DMS 273 treated with DMSO at 0.1 percent for 48 hours (cell line): ENCODE measurements around the gene FGF9.

ENCODE experiments used
- DNase-seq: peaks from one replicate; lab custom pipeline; 2025; lab: John Stamatoyannopoulos, UW

The FGF9 gene

GRCh38 chr13:21710163-21710562 is 39.3 kb downstream of the FGF9 start:
- no peak for DNase-seq

- DNase-seq = no peak
Measured at GRCh38 chr13:21717817-21718216, 46.9 kb downstream of the FGF9 start.

- DNase-seq = no peak
Measured at GRCh38 chr13:21719463-21719862, 48.6 kb downstream of the FGF9 start.

- no peak for DNase-seq
Measured at GRCh38 chr13:21723807-21724505, 53.1 kb downstream of the FGF9 start.

GRCh38 chr13:21730186-21730880 is 59.5 kb downstream of the FGF9 start:
- no peak for DNase-seq

- no peak for DNase-seq
Measured at GRCh38 chr13:21733475-21734263, 62.8 kb downstream of the FGF9 start.

GRCh38 chr13:21734961-21735360 is 64.1 kb downstream of the FGF9 start:
- no peak for DNase-seq

- DNase-seq = no peak
Measured at GRCh38 chr13:21735701-21736401, 65.0 kb downstream of the FGF9 start.

GRCh38 chr13:21736926-21737325 is 66.1 kb downstream of the FGF9 start:
- no peak for DNase-seq

- DNase-seq = no peak
Measured at GRCh38 chr13:21738630-21739029, 67.8 kb downstream of the FGF9 start.

- DNase-seq = no peak
Measured at GRCh38 chr13:21739771-21740170, 68.9 kb downstream of the FGF9 start.

- DNase-seq = no peak
Measured at GRCh38 chr13:21741396-21741979, 70.6 kb downstream of the FGF9 start.

- no peak for DNase-seq
Measured at GRCh38 chr13:21742096-21742495, 71.2 kb downstream of the FGF9 start.

- DNase-seq = no peak
Measured at GRCh38 chr13:21744149-21744548, 73.3 kb downstream of the FGF9 start.

GRCh38 chr13:21745307-21745706 is 74.4 kb downstream of the FGF9 start:
- no peak for DNase-seq

- no peak for DNase-seq
Measured at GRCh38 chr13:21747456-21747855, 76.6 kb downstream of the FGF9 start.

GRCh38 chr13:21748166-21748565 is 77.3 kb downstream of the FGF9 start:
- no peak for DNase-seq

GRCh38 chr13:21749410-21749809 is 78.5 kb downstream of the FGF9 start:
- DNase-seq = no peak

- DNase-seq = no peak
Measured at GRCh38 chr13:21752501-21752900, 81.6 kb downstream of the FGF9 start.

- no peak for DNase-seq
Measured at GRCh38 chr13:21753117-21753729, 82.3 kb downstream of the FGF9 start.
